Neural cell (in vitro differentiated cells): ENCODE measurements around the gene IQCB1. TPM values are rescaled to one million over a fixed set of nuclear protein-coding genes. Genes with fewer than 3 reads are reported as not detected.

Experiments used
- H2AFZ ChIP-seq: fragments of 200-600, 300-800 bp; sonication (generic), shearing (Covaris generic); 2 replicates; pipeline ENCODE4 v1.6.0; 2014; ENCODE audit warnings: low read depth, mild to moderate bottlenecking, antibody characterized with exemption, low read length, moderate library complexity
- H3F3A ChIP-seq: fragments of 200-600 bp; shearing (Covaris generic); 2 replicates; pipeline ENCODE4 v1.6.1; 2016; ENCODE audit warnings: mild to moderate bottlenecking, moderate library complexity, mixed read lengths, antibody characterized with exemption, low read length; ENCODE audit not compliant: insufficient read depth, poor library complexity, severe bottlenecking
- H3K27ac ChIP-seq: fragments of 200-600, 300-800 bp; sonication (generic), shearing (Covaris generic); 2 replicates; pipeline ENCODE4 v1.5.1; 2014; ENCODE audit warnings: mild to moderate bottlenecking, low read length, moderate library complexity
- H3K27me3 ChIP-seq: fragments of 300-800, 200-600 bp; sonication (generic), shearing (Covaris generic); 2 replicates; pipeline ENCODE4 v1.6.0; 2014; ENCODE audit warnings: mild to moderate bottlenecking, low read depth, low read length, moderate library complexity; ENCODE audit not compliant: insufficient read depth
- H3K36me3 ChIP-seq: fragments of 300-800, 200-600 bp; sonication (generic), shearing (Covaris generic); 2 replicates; pipeline ENCODE4 v1.5.1; 2014; ENCODE audit warnings: mild to moderate bottlenecking, antibody characterized with exemption, low read length, moderate library complexity; ENCODE audit not compliant: insufficient read depth
- H3K4me2 ChIP-seq: fragments of 300-800, 200-600 bp; sonication (generic), shearing (Covaris generic); 2 replicates; pipeline ENCODE4 v1.6.0; 2014; ENCODE audit warnings: mild to moderate bottlenecking, low read length
- H3K4me3 ChIP-seq: fragments of 300-800, 200-600 bp; sonication (generic), shearing (Covaris generic); 2 replicates; pipeline ENCODE4 v1.5.1; 2014; ENCODE audit warnings: mild to moderate bottlenecking, low read length, moderate library complexity
- H3K79me2 ChIP-seq: fragments of 200-600 bp; shearing (Covaris generic); replicated peaks from 2 replicates; pipeline ENCODE4 v1.6.0; 2014; ENCODE audit warnings: mild to moderate bottlenecking, low read length, moderate library complexity; ENCODE audit not compliant: insufficient read depth
- H3K9ac ChIP-seq: fragments of 300-800, 200-600 bp; sonication (generic), shearing (Covaris generic); 2 replicates; pipeline ENCODE4 v1.6.1; 2016; ENCODE audit warnings: mild to moderate bottlenecking, low read length, mixed read lengths
- H3K9me2 ChIP-seq: fragments of 200-600 bp; shearing (Covaris generic); 2 replicates; pipeline ENCODE4 v1.6.1; 2016; ENCODE audit warnings: mild to moderate bottlenecking, low read length, mixed read lengths; ENCODE audit not compliant: insufficient read depth
- H3K9me3 ChIP-seq: fragments of 200-600, 300-800 bp; sonication (generic), shearing (Covaris generic); 2 replicates; pipeline ENCODE4 v1.6.1; 2016; ENCODE audit warnings: mild to moderate bottlenecking, mixed run types, low read length, moderate library complexity, mixed read lengths
- H4K20me1 ChIP-seq: fragments of 200-600 bp; shearing (Covaris generic); 2 replicates; pipeline ENCODE4 v1.6.1; 2016; ENCODE audit warnings: mild to moderate bottlenecking, mixed run types; ENCODE audit not compliant: insufficient read depth
- EP300 ChIP-seq: fragments of 450-650 bp; conservative IDR thresholded peaks from 2 replicates; pipeline ENCODE4 v1.6.1; 2014; ENCODE audit warnings: antibody characterized with exemption, mild to moderate bottlenecking, moderate library complexity; ENCODE audit not compliant: poor library complexity, severe bottlenecking
- EZH2 ChIP-seq: fragments of 200-600, 300-800 bp; shearing (Covaris generic), sonication (generic); IDR thresholded peaks from 2 replicates; pipeline ENCODE4 v1.6.1; 2014; ENCODE audit warnings: antibody characterized with exemption, low read length, borderline replicate concordance, mild to moderate bottlenecking; ENCODE audit not compliant: insufficient read depth, poor library complexity, severe bottlenecking
- MXI1 ChIP-seq: fragments of 450-650 bp; conservative IDR thresholded peaks from 2 replicates; pipeline ENCODE4 v1.6.1; 2014; ENCODE audit warnings: antibody characterized with exemption, mild to moderate bottlenecking; ENCODE audit not compliant: poor library complexity, severe bottlenecking
- POLR2AphosphoS5 ChIP-seq: IDR thresholded peaks from 2 replicates; pipeline ENCODE4 v1.6.1; 2012
- RAD21 ChIP-seq: fragments of 450-650 bp; conservative IDR thresholded peaks from 2 replicates; pipeline ENCODE4 v1.6.1; 2014; ENCODE audit warnings: antibody characterized with exemption, mild to moderate bottlenecking, moderate library complexity
- SMC3 ChIP-seq: fragments of 450-650 bp; conservative IDR thresholded peaks from 2 replicates; pipeline ENCODE4 v1.6.1; 2014; ENCODE audit warnings: antibody characterized with exemption, mild to moderate bottlenecking, moderate library complexity; ENCODE audit not compliant: poor library complexity
- TAF1 ChIP-seq: IDR thresholded peaks from 2 replicates; pipeline ENCODE4 v1.6.1; 2012; ENCODE audit warnings: low read depth
- polyA plus RNA-seq: library from polyadenylated mRNA; depleted of rRNA; stranded (reverse); fragments of >200 nt; gene quantifications from 2 replicates; pipeline ENCODE4 v1.2.3, GENCODE V29; 2014
- TF ChIP-seq, protein P1 (sequence below): fragments of 450-650 bp; IDR thresholded peaks from 2 replicates; pipeline ENCODE4 v1.5.1; 2014; ENCODE audit warnings: antibody characterized with exemption, mild to moderate bottlenecking, moderate library complexity; ENCODE audit not compliant: poor library complexity, severe bottlenecking
- TF ChIP-seq, protein P2 (sequence below): IDR thresholded peaks from 2 replicates; pipeline ENCODE4 v1.6.1; 2012; ENCODE audit warnings: borderline replicate concordance

The IQCB1 gene
- polyA plus RNA-seq, 1 donor from 2014 or later, result 50.2 TPM

DNA sequence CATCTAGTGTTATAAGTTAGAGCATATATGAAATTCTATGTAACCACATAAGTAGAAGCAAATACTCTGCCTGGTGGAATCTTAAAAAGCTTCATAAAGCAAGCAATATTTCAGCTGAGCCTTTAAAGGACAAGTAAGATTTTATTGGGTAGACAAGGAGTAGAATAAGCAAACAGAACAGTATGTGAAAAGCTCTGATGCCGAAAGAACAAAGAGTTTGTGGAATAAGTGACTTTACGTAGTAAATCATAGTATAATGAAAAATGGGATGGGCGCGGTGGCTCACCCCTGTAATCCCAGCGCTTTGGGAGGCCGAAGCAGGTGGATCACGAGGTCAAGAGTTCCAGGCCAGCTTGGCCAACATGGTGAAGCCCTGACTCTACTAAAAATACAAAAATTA, 10.0 kb upstream of the IQCB1 start:
- no peaks in the 10 kb centered on the region for H3K36me3 ChIP-seq
- H3K9me3 ChIP-seq, result no peaks in the 10 kb centered on the region
- H3K4me3 ChIP-seq, result no peak overlapping the region
- no peak overlapping the region for H3K9ac ChIP-seq
- no peaks in the 10 kb centered on the region for H3K27me3 ChIP-seq
- no peak overlapping the region for H3K4me2 ChIP-seq
- H3K9me2 ChIP-seq, result no peaks in the 10 kb centered on the region
- no peaks in the 10 kb centered on the region for H3F3A ChIP-seq
- H3K79me2 ChIP-seq, result no peaks in the 10 kb centered on the region
- H2AFZ ChIP-seq, result no peak overlapping the region
- no peak overlapping the region for H3K27ac ChIP-seq
- H4K20me1 ChIP-seq, result no peaks in the 10 kb centered on the region
- TF ChIP-seq EP300, result no peak
- TF ChIP-seq SMC3, result no peak
- no peak for TF ChIP-seq EZH2
- TF ChIP-seq, protein P1, sequence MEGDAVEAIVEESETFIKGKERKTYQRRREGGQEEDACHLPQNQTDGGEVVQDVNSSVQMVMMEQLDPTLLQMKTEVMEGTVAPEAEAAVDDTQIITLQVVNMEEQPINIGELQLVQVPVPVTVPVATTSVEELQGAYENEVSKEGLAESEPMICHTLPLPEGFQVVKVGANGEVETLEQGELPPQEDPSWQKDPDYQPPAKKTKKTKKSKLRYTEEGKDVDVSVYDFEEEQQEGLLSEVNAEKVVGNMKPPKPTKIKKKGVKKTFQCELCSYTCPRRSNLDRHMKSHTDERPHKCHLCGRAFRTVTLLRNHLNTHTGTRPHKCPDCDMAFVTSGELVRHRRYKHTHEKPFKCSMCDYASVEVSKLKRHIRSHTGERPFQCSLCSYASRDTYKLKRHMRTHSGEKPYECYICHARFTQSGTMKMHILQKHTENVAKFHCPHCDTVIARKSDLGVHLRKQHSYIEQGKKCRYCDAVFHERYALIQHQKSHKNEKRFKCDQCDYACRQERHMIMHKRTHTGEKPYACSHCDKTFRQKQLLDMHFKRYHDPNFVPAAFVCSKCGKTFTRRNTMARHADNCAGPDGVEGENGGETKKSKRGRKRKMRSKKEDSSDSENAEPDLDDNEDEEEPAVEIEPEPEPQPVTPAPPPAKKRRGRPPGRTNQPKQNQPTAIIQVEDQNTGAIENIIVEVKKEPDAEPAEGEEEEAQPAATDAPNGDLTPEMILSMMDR, result no peak
- TF ChIP-seq MXI1, result no peak
- TF ChIP-seq RAD21, result no peak
- no peak for TF ChIP-seq POLR2AphosphoS5
- TF ChIP-seq, protein P2, sequence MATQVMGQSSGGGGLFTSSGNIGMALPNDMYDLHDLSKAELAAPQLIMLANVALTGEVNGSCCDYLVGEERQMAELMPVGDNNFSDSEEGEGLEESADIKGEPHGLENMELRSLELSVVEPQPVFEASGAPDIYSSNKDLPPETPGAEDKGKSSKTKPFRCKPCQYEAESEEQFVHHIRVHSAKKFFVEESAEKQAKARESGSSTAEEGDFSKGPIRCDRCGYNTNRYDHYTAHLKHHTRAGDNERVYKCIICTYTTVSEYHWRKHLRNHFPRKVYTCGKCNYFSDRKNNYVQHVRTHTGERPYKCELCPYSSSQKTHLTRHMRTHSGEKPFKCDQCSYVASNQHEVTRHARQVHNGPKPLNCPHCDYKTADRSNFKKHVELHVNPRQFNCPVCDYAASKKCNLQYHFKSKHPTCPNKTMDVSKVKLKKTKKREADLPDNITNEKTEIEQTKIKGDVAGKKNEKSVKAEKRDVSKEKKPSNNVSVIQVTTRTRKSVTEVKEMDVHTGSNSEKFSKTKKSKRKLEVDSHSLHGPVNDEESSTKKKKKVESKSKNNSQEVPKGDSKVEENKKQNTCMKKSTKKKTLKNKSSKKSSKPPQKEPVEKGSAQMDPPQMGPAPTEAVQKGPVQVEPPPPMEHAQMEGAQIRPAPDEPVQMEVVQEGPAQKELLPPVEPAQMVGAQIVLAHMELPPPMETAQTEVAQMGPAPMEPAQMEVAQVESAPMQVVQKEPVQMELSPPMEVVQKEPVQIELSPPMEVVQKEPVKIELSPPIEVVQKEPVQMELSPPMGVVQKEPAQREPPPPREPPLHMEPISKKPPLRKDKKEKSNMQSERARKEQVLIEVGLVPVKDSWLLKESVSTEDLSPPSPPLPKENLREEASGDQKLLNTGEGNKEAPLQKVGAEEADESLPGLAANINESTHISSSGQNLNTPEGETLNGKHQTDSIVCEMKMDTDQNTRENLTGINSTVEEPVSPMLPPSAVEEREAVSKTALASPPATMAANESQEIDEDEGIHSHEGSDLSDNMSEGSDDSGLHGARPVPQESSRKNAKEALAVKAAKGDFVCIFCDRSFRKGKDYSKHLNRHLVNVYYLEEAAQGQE, result no peak
- no peak for TF ChIP-seq TAF1

DNA sequence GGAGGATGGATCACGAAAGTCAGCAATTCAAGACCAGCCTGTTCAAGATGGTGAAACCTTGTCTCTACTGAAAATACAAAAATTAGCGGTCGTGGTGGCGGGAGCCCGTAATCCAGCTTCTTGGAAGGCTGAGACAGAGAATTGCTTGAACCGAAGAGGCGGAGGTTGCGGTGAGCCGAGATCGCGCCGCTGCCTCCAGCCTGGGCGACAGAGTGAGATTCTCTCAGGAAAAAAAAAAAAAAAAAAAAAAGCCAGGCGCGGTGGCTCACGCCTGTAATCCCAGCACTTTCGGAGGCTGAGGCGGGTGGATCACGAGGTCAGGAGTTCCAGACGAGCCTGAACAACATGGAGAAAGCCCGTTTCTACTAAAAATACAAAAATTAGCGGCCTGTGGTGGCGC, 5.1 kb upstream of the IQCB1 start:
- Histone ChIP-seq H3K4me2 (no peak overlapping the region), H3K27me3 (peaks cover 7% of the 10 kb centered on the region), H3K4me3 (no peak overlapping the region), H2AFZ (no peak overlapping the region), H3K9me3 (no peaks in the 10 kb centered on the region), H3K36me3 (no peaks in the 10 kb centered on the region), H3K27ac (no peak overlapping the region), H3K79me2 (no peaks in the 10 kb centered on the region), H3K9me2 (no peaks in the 10 kb centered on the region), H3K9ac (no peak overlapping the region), H4K20me1 (no peaks in the 10 kb centered on the region), H3F3A (no peaks in the 10 kb centered on the region)
- no peak for TF ChIP-seq TAF1
- TF ChIP-seq, protein P2, result no peak
- TF ChIP-seq, protein P1, result no peak
- no peak for TF ChIP-seq POLR2AphosphoS5
- TF ChIP-seq SMC3, result no peak
- no peak for TF ChIP-seq EP300
- TF ChIP-seq RAD21, result no peak
- TF ChIP-seq EZH2, result no peak
- TF ChIP-seq MXI1, result no peak
